Kidney (tissue), 14 donors: ENCODE results near the gene HHATL. TPM values are rescaled to one million over a fixed set of nuclear protein-coding genes. Genes with fewer than 3 reads are reported as not detected.

Experiments
- DNase-seq, 5 donors: peaks; one replicate each; pipeline ENCODE4 v3.0.0-alpha.2; 2013 to 2020
- FAIRE-seq: peaks from 2 replicates; lab custom pipeline; 2012; peaks lifted over from hg19 to GRCh38; lab: Jason Lieb, UNC
- H3K27ac ChIP-seq, 2 donors: one replicate each; pipeline ENCODE4 v1.7.0; 2013; ENCODE audit warnings: low read depth in 2 of 2, low read length in 2 of 2, inconsistent platforms in 1 of 2
- H3K27me3 ChIP-seq: one replicate; pipeline ENCODE4 v1.7.1; 2013; ENCODE audit warnings: low read length, inconsistent platforms; ENCODE audit not compliant: control insufficient read depth, insufficient read depth
- H3K36me3 ChIP-seq, 3 donors: one replicate each; pipeline versions ENCODE4 v1.7.0 to v1.7.1; 2013; ENCODE audit warnings: low read length in 3 of 3, control low read depth in 1 of 3, inconsistent platforms in 1 of 3; ENCODE audit not compliant: insufficient read depth in 3 of 3, control insufficient read depth in 2 of 3
- H3K4me1 ChIP-seq, 3 donors: one replicate each; pipeline versions ENCODE4 v1.7.0 to v1.7.1; 2013; ENCODE audit warnings: low read length in 3 of 3, inconsistent platforms in 1 of 3, low read depth in 1 of 3; ENCODE audit not compliant: control insufficient read depth in 2 of 3, insufficient read depth in 2 of 3
- H3K4me3 ChIP-seq, 3 donors: one replicate each; pipeline versions ENCODE4 v1.7.0 to v1.8.1; 2013; ENCODE audit warnings: low read length in 3 of 3, control low read depth in 1 of 3, inconsistent platforms in 1 of 3
- H3K9ac ChIP-seq, 3 donors: one replicate each; pipeline versions ENCODE4 v1.7.0 to v1.7.1; 2013; ENCODE audit warnings: low read length in 3 of 3, control low read depth in 1 of 3, inconsistent platforms in 1 of 3
- H3K9me3 ChIP-seq, 3 donors: one replicate each; pipeline versions ENCODE4 v1.7.0 to v1.7.1; 2013; ENCODE audit warnings: low read length in 3 of 3, control low read depth in 1 of 3, inconsistent platforms in 1 of 3; ENCODE audit not compliant: control insufficient read depth in 2 of 3, insufficient read depth in 1 of 3
- intact Hi-C: fragments of 100-400 bp; cut with DNase I; formaldehyde crosslinking; loops from one replicate; pipeline ENCODE4 v1.11.1; 2022
- polyA plus RNA-seq: library from polyadenylated mRNA; stranded (reverse); fragments of 350-450 nt; fragmentation: Illumina TruSeq; extraction: RNeasy Lipid Tissue Mini Kit (QIAGEN cat#74804); gene quantifications from one replicate; pipeline ENCODE4 v1.2.3, GENCODE V29; 2014; ENCODE audit warnings: low read depth, low replicate concordance; ENCODE audit not compliant: insufficient read depth
- total RNA-seq: library from RNA; stranded (reverse); fragmentation: NEBNext Ultra II Directional; extraction: Animal tissue kit (Norgen Biotek cat#: 25700); gene quantifications from one replicate; pipeline ENCODE4 v1.2.1, GENCODE V29; 2021
- TF ChIP-seq, protein P1 (sequence below): IDR thresholded peaks from 3 replicates; pipeline ENCODE4 v1.5.1; 2012; ENCODE audit warnings: mild to moderate bottlenecking, moderate library complexity, borderline replicate concordance; ENCODE audit not compliant: insufficient read depth; ENCODE audit errors: extremely low read depth
- donor health status: control.
- donor health status: control.
- donor health status: control.
- donor health status: control.
- donor health status: control.
- donor health status: DM: yes; HTN: yes; CAD: no.
- donor health status: Normal renal cell carcinoma (clear cell type).

Gene HHATL
- total and polyA plus RNA-seq, 2 donors from 2014 or later: not detected

DNA sequence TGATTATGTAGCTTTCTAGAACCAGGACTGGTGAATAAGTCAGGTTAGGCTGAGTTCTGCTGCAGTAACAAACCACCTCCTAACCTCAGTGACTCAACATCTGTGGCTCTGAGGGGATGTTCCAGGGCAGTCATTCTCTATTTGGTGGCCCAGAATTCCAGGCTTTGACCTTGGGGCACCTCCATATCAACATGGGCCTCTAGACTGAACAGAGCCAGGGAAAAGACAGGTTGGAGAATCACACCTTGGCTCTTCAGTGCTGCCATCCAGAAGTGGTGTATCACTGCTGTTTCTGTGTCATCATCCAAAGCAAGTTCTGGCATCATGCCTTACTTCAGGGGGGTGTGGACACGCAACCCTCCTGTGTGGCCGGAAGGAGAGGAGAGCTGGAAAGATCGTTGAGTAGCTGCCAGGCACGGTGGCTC is 33.8 kb downstream of the HHATL start:
- intact Hi-C loops: no loop called here
- Histone ChIP-seq H3K9ac (no peak overlapping the region), H3K36me3 (no peaks in the 10 kb centered on the region), H3K4me1 (peaks cover 0 to 2% (median 0%) of the 10 kb centered on the region in 3 donors), H3K27me3 (no peaks in the 10 kb centered on the region), H3K27ac (no peak overlapping the region), H3K9me3 (no peaks in the 10 kb centered on the region), H3K4me3 (no peak overlapping the region)
- FAIRE-seq (no peak), DNase-seq (no peak)
- TF ChIP-seq, protein P1, sequence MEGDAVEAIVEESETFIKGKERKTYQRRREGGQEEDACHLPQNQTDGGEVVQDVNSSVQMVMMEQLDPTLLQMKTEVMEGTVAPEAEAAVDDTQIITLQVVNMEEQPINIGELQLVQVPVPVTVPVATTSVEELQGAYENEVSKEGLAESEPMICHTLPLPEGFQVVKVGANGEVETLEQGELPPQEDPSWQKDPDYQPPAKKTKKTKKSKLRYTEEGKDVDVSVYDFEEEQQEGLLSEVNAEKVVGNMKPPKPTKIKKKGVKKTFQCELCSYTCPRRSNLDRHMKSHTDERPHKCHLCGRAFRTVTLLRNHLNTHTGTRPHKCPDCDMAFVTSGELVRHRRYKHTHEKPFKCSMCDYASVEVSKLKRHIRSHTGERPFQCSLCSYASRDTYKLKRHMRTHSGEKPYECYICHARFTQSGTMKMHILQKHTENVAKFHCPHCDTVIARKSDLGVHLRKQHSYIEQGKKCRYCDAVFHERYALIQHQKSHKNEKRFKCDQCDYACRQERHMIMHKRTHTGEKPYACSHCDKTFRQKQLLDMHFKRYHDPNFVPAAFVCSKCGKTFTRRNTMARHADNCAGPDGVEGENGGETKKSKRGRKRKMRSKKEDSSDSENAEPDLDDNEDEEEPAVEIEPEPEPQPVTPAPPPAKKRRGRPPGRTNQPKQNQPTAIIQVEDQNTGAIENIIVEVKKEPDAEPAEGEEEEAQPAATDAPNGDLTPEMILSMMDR: no peak

DNA sequence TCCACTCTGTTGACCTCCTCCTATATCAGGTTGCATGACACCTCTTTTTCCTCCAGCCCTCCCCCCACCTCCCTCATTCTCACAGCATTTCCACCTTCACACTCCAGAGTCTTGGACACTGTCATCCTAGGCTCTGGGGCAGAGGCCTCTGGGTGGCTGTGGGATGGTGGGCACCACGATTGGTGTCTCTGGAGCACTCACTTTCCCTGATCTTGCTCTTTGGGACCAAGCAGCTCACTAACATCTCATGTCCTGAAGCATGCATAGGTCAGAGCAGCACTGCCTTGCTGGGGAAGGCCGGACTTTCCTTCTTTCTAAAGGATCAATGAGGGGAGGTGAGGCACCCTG is 34.2 kb downstream of the HHATL start:
- H3K9me3 ChIP-seq: no peaks in the 10 kb centered on the region
- FAIRE-seq: no peak
- no peaks in the 10 kb centered on the region for H3K36me3 ChIP-seq
- intact Hi-C loops: no loop called here
- peaks cover 0 to 2% (median 0%) of the 10 kb centered on the region in 3 donors for H3K4me1 ChIP-seq
- H3K4me3 ChIP-seq: no peak overlapping the region
- H3K9ac ChIP-seq: no peak overlapping the region
- no peak for DNase-seq
- H3K27ac ChIP-seq: no peak overlapping the region
- H3K27me3 ChIP-seq: no peaks in the 10 kb centered on the region
- TF ChIP-seq, protein P1: no peak

DNA sequence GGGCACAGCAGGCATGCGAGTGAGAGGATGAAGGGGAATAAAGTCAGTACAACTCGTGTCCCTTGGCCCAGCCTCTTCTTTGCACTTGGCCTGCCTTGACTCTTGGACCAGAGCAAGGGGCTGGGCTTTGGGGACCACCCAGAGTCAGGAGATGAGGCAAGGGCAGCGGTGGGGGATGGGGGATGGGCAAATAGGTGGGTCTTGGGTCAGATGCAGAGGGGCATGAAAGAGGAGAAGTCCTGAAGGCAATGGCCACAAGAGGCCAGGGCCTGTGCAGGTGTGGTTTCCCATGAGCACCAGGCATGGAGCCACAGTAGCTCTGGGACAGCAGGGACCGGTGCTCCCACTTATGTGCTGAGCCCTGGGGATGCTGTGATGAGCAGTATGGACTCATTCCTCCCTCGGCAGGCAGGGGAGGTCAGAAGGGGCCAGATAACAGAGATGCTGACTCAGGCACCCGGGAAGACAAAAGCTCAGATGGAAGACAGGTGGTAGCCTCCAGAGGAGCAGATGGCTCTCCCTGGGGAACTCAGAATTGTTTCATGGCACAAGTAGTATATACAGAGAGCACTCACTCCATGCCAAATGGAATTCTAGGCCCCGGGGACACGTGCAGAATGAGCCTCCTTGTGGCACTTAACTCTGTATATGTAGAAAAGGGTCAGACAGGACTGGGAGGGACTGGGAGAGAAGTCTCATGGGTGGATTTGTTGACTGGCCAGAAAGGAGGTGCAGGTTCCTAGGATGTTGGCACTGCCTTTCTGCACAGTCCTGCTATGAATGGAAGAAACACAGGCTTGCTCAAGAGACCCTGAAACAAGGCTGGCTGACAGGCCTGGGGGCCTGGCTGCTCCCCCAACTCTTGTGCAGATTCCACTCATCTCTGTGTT is 34.8 kb downstream of the HHATL start:
- intact Hi-C loops: no loop called here
- FAIRE-seq: no peak
- H3K4me1 ChIP-seq: peaks cover 0 to 2% (median 0%) of the 10 kb centered on the region in 3 donors
- peak in 1 of 5 donors; percentile 66 for DNase-seq
- H3K4me3 ChIP-seq: no peak overlapping the region
- H3K27me3 ChIP-seq: no peaks in the 10 kb centered on the region
- H3K36me3 ChIP-seq: no peaks in the 10 kb centered on the region
- H3K9ac ChIP-seq: no peak overlapping the region
- H3K9me3 ChIP-seq: no peaks in the 10 kb centered on the region
- TF ChIP-seq, protein P1: no peak
- H3K27ac ChIP-seq: no peak overlapping the region
